ENCODE measurements around the gene ARFGAP3.

- TF ChIP-seq CTCF (tag by site-specific recombination; IDR thresholded peaks at IDR 0.05) (no peak), ZNF23 (tag by site-specific recombination; IDR thresholded peaks at IDR 0.05; ENCODE audit: borderline replicate concordance) (no peak), ZNF837 (tag by site-specific recombination; IDR thresholded peaks at IDR 0.05) (no peak), ZNF404 (tag by site-specific recombination; IDR thresholded peaks at IDR 0.05) (no peak), ZNF660 (tag by site-specific recombination; IDR thresholded peaks at IDR 0.05) (no peak), ZNF302 (tag by site-specific recombination; IDR thresholded peaks at IDR 0.05; ENCODE audit: low read depth) (no peak), ZBTB26 (tag by site-specific recombination; optimal IDR thresholded peaks at IDR 0.05) (no peak), ELK4 (IDR thresholded peaks at IDR 0.05; ENCODE audit: borderline replicate concordance, low read depth, low read length) (no peak), ZNF549 (tag by site-specific recombination; IDR thresholded peaks at IDR 0.05) (no peak), ZNF558 (tag by site-specific recombination; IDR thresholded peaks at IDR 0.05) (no peak), ZNF785 (tag by site-specific recombination; IDR thresholded peaks at IDR 0.05) (no peak), ZNF449 (tag by site-specific recombination; IDR thresholded peaks at IDR 0.05) (no peak), ZNF274 (IDR thresholded peaks at IDR 0.05; ENCODE audit: low read length) (no peak), ZNF274 (tag by site-specific recombination; IDR thresholded peaks at IDR 0.05; ENCODE audit: borderline replicate concordance) (no peak), YY1 (tag by site-specific recombination; IDR thresholded peaks at IDR 0.05) (no peak)
Observed at GRCh38 chr22:42769238-42769573, 87.9 kb downstream of the ARFGAP3 start.
